Measurements from ENCODE around the gene DGKQ. TPM values are rescaled to one million over a fixed set of nuclear protein-coding genes. Genes with fewer than 3 reads are reported as not detected.

The DGKQ gene
- total and polyA plus RNA-seq, 2 of the 8 experiments (the other 6 are each of a cell fraction or from before 2014, with no cell fraction given) = 7.3 to 9.7 TPM

DNA sequence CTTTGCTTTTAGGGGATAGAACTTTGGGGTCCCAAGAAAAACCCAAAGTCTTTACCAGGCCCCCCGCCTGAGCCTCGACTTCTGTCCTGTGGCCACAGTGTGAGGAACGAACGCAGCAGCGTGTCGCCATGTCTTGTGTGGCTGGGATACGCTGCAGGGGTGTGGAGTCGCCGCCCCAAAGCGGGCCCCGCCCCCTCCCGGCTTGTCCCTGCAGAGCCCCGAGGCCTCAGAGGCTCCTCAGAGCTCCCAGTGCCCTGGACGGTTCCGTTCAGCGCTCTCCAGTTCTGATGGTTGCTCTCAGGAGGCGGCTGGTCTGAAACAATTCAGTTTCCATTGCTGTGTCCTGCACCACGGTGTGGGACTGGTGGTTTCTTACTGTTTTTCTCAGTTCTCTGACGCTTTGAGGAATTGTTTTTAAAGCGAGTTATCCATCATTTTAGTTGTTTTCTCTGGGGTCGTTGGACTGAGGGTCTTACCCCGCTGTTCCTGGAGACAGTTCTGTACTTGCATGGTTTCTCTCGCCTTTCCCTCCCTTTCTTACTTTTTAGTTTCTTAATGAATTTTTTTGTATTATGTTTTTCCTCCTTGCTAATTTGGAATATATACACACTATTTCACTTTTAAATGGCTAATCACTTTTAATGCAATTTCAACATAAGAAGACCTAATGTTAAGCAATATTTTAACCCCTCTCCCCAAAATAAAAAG is 11.9 kb upstream of the DGKQ start (continued):
- TF ChIP-seq, protein P1, sequence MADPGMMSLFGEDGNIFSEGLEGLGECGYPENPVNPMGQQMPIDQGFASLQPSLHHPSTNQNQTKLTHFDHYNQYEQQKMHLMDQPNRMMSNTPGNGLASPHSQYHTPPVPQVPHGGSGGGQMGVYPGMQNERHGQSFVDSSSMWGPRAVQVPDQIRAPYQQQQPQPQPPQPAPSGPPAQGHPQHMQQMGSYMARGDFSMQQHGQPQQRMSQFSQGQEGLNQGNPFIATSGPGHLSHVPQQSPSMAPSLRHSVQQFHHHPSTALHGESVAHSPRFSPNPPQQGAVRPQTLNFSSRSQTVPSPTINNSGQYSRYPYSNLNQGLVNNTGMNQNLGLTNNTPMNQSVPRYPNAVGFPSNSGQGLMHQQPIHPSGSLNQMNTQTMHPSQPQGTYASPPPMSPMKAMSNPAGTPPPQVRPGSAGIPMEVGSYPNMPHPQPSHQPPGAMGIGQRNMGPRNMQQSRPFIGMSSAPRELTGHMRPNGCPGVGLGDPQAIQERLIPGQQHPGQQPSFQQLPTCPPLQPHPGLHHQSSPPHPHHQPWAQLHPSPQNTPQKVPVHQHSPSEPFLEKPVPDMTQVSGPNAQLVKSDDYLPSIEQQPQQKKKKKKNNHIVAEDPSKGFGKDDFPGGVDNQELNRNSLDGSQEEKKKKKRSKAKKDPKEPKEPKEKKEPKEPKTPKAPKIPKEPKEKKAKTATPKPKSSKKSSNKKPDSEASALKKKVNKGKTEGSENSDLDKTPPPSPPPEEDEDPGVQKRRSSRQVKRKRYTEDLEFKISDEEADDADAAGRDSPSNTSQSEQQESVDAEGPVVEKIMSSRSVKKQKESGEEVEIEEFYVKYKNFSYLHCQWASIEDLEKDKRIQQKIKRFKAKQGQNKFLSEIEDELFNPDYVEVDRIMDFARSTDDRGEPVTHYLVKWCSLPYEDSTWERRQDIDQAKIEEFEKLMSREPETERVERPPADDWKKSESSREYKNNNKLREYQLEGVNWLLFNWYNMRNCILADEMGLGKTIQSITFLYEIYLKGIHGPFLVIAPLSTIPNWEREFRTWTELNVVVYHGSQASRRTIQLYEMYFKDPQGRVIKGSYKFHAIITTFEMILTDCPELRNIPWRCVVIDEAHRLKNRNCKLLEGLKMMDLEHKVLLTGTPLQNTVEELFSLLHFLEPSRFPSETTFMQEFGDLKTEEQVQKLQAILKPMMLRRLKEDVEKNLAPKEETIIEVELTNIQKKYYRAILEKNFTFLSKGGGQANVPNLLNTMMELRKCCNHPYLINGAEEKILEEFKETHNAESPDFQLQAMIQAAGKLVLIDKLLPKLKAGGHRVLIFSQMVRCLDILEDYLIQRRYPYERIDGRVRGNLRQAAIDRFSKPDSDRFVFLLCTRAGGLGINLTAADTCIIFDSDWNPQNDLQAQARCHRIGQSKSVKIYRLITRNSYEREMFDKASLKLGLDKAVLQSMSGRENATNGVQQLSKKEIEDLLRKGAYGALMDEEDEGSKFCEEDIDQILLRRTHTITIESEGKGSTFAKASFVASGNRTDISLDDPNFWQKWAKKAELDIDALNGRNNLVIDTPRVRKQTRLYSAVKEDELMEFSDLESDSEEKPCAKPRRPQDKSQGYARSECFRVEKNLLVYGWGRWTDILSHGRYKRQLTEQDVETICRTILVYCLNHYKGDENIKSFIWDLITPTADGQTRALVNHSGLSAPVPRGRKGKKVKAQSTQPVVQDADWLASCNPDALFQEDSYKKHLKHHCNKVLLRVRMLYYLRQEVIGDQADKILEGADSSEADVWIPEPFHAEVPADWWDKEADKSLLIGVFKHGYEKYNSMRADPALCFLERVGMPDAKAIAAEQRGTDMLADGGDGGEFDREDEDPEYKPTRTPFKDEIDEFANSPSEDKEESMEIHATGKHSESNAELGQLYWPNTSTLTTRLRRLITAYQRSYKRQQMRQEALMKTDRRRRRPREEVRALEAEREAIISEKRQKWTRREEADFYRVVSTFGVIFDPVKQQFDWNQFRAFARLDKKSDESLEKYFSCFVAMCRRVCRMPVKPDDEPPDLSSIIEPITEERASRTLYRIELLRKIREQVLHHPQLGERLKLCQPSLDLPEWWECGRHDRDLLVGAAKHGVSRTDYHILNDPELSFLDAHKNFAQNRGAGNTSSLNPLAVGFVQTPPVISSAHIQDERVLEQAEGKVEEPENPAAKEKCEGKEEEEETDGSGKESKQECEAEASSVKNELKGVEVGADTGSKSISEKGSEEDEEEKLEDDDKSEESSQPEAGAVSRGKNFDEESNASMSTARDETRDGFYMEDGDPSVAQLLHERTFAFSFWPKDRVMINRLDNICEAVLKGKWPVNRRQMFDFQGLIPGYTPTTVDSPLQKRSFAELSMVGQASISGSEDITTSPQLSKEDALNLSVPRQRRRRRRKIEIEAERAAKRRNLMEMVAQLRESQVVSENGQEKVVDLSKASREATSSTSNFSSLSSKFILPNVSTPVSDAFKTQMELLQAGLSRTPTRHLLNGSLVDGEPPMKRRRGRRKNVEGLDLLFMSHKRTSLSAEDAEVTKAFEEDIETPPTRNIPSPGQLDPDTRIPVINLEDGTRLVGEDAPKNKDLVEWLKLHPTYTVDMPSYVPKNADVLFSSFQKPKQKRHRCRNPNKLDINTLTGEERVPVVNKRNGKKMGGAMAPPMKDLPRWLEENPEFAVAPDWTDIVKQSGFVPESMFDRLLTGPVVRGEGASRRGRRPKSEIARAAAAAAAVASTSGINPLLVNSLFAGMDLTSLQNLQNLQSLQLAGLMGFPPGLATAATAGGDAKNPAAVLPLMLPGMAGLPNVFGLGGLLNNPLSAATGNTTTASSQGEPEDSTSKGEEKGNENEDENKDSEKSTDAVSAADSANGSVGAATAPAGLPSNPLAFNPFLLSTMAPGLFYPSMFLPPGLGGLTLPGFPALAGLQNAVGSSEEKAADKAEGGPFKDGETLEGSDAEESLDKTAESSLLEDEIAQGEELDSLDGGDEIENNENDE (IDR thresholded peaks at IDR 0.05; ENCODE audit: insufficient replicate concordance, low read length) = no peak
- TF ChIP-seq SUZ12 (IDR thresholded peaks at IDR 0.05; ENCODE audit: low read length) (peak; percentile 16; the same call in 1 of the 2 replicates), BRCA1 (IDR thresholded peaks at IDR 0.05; ENCODE audit: low read depth, low read length) (no peak), RBBP5 (IDR thresholded peaks at IDR 0.05; ENCODE audit: borderline replicate concordance, low read depth, low read length) (no peak), CHD2 (IDR thresholded peaks at IDR 0.05; ENCODE audit: low read length) (no peak), POLR2A (IDR thresholded peaks at IDR 0.05; ENCODE audit: control extremely low read depth in 1 of 2, low read depth in 2 of 2, low read length in 2 of 2) (no peak), SIN3A (conservative IDR thresholded peaks at IDR 0.05 in 1 of 2, IDR thresholded peaks at IDR 0.05 in 1 of 2; ENCODE audit: low read depth in 1 of 2, low read length in 2 of 2) (no peak), TAF1 (IDR thresholded peaks at IDR 0.05; ENCODE audit: low read depth, low read length) (peak; percentile 47; the same call in 1 of the 2 replicates)
- TF ChIP-seq, protein P2, sequence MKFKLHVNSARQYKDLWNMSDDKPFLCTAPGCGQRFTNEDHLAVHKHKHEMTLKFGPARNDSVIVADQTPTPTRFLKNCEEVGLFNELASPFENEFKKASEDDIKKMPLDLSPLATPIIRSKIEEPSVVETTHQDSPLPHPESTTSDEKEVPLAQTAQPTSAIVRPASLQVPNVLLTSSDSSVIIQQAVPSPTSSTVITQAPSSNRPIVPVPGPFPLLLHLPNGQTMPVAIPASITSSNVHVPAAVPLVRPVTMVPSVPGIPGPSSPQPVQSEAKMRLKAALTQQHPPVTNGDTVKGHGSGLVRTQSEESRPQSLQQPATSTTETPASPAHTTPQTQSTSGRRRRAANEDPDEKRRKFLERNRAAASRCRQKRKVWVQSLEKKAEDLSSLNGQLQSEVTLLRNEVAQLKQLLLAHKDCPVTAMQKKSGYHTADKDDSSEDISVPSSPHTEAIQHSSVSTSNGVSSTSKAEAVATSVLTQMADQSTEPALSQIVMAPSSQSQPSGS (IDR thresholded peaks at IDR 0.05; ENCODE audit: low read length) = no peak

Measured in H1 (cell line).